G401.6 (cell line): ENCODE data around the gene ATP6V0D1.
"Not testable (repeated sequence)": the region's sequence is repeated elsewhere in the genome, so short reads cannot be mapped to it uniquely, and the experiment has no call there.

Experiments used
- FAIRE-seq: peaks from 2 replicates; lab custom pipeline; 2012; peaks lifted over from hg19 to GRCh38; lab: Jason Lieb, UNC

Gene ATP6V0D1

DNA sequence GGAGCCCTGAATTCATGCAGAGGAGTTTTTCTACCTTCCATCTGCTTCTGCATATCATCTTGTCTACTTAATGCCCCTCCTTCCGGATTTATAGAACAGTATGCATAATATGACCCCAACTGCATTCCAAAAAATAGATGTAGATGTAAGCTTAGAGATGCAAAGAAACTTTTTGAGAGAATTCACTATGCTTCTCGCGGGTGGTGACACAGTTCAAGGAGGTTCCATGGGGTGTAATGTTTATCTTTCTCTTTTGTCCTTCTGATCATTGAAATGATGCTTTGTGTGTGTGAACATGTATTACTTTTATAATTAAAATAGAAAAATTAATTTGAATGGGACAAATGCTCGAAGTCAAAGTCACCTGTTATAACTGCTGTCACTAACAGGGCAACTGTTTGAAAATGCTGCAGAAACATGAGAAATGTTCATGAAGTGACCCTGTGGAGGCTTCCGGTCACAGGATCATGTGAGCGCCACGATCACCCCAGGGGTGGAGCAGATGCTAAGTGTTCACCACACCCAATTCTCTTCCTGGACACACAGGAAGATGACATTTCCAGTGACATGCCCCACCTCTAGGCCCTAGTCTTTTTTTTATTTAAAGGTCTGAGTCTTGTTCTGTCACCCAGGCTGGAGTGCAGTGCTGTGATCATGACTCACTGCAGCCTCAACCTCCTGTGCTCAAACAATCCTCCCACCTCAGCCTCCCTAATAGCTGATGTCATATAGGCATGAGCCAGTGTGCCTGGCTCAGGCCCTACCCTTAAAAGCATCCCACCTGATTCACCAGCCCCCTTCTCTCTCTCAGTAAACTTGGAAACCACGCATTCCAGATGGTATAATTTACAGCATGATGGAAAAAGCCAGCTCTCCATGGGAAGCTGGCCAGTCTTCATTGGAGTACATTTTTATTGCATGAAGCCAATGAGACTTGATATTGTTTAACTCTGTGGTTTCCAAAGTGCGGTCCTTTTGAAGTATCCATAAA is 23.4 kb upstream of the ATP6V0D1 start:
- FAIRE-seq = no peak

- no peak for FAIRE-seq
These were observed 18.1 kb upstream of the ATP6V0D1 start for GRCh38 chr16:67499106-67499505.

DNA sequence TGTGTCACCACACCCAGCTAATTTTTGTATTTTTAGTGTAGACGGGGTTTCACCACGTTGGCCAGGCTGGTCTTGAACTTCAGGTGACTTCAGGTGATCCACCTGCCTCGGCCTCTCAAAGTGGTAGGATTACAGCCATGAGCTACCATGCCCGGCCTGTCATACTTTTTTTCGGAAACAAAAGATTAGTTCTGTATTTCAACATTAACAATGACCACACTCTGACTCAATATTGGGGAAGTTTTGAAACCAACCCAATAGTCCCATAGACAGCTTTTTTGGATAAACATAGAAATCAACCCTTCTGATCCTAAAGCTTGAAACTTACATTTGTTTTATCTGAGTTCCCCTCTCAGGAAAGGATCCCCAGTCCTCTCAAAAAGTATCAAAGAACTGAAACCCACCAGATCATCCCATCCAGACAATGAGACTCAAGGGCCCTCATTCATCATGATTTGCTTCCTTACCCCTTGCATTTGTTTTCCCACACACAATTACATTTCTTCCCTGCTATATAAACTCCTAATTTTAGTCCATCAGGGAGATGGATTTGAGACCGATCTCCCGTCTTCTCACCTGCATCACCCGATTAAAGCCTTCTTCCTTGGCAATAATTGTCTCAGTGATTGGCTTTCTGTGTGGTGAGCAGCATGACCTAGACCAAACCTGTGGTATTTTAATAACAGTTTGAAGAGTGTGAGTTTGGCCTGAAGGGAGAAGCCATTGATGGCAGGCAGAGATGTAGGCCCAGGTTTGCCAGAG is 9.6 kb upstream of the ATP6V0D1 start:
- FAIRE-seq = no peak

DNA sequence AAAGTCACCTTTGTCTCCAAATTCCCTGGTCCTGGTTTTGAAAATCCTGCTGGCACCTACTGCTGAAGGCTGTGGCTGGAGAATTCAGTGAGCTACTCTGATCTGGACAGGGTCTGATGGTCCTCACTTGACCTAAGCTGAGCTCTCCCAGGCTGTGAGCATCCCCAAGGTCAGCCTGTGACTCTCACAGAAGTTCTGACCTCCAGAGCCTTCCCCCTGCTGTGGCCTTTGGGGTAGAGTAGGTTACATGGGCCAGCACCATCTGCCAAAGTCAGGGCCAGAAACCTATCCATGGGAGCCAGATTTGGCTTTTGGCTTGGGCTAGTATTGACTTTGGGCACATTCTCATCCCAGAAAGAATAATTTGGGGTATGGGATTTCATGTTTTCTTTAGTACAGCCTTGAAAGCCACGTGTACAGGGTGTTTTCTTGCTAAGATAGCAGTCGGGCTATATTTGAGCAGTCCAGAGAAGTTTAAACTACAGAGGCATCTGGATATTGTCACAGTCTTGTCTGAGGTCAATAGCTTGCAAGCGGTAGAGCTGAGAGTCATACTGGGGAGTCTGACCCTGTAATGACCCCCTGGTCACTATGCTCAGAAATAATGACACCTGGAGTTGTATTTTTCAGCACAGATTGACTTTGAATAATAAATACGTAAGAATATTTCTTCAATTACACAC is 8.6 kb upstream of the ATP6V0D1 start:
- FAIRE-seq = no peak

- not testable (repeated sequence) for FAIRE-seq
These were observed 6.6 kb upstream of the ATP6V0D1 start for GRCh38 chr16:67487561-67487960.

DNA sequence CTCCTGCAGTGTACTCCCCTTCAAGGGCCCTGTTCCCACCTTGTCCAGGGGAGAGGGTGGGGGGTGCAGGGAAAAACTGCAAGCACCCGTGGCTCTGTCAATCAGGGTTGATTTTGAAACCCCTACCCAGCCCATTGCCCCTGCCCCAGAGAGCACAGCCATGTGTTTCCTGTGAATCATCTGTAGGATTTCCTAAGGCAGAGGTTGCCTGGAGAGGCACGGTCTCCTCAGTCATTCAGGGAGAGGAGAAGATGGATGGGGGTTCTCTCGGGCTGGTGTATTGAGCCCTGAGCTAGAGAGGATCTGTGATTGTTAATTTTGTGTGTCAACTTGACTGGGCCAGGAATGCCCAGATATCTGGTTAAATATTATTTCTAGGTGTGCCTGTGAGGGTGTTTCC is 5.8 kb upstream of the ATP6V0D1 start:
- no peak for FAIRE-seq

- FAIRE-seq = no peak
These were observed 3.0 kb upstream of the ATP6V0D1 start for GRCh38 chr16:67483731-67484525.

- no peak for FAIRE-seq
These were observed 2.2 kb upstream of the ATP6V0D1 start, which contains the start of gene AGRP for GRCh38 chr16:67483150-67483549. AGRP (minus strand) TSS chr16:67483547; CDS start chr16:67483398, 149 bp downstream.

DNA sequence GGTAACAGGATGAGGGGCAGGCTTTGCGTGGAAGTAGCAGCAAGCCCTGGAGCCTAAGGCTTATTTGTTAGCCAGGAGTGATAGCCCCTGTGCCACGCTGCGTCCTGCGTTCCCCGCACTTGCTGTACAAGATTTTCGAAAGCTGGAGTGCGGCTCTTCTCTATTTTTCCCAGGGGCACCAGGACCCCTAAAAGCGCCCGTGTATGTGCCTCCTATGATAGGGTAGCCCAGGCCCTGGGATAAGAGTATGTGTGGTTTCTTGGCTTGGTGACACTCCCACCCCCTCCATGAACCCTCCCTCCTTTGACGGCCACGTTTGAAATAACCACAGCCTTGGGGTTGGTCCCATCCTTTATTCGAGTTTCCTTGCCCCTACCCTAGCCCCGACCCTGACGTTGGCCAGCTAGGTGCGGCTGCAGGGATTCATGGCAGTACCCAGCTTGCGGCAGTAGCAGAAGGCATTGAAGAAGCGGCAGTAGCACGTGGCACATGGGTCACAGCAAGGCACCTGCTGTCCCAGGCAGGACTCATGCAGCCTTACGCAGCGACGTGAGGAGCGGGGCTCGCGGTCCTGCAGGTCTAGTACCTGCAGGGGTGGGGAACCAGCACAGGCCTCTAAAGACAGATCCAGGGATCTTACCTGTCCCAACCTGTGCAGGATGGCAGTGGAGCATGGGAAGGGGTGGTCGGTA is 1.4 kb upstream of the ATP6V0D1 start:
- no peak for FAIRE-seq

GRCh38 chr16:67481561-67482232 is 740 bp upstream of the ATP6V0D1 start:
- no peak for FAIRE-seq

GRCh38 chr16:67477960-67478554 is 2.9 kb downstream of the ATP6V0D1 start:
- FAIRE-seq = no peak

- no peak for FAIRE-seq
These were observed 6.2 kb downstream of the ATP6V0D1 start for GRCh38 chr16:67474551-67475455.

GRCh38 chr16:67471758-67472384 is 9.1 kb downstream of the ATP6V0D1 start:
- FAIRE-seq = no peak

GRCh38 chr16:67470359-67470758 is 10.6 kb downstream of the ATP6V0D1 start:
- no peak for FAIRE-seq

DNA sequence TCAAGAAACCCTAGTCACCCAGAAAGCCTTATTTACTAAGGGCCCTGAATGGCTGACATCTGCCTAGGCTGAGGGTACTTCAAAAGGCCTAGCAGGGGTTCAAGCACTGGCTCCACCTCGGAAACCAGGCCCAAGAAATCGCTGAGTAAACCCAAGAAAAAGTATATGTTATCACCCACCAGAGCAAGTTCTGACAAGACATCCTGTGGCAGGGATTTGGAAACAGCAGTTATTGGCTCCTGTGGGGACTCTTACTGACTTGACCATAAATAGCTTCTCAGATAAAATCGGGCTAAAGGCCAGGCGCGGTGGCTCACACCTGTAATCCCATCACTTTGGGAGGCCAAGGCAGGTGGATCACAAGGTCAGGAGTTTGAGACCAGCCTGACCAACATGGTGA is 12.2 kb downstream of the ATP6V0D1 start:
- no peak for FAIRE-seq

- FAIRE-seq = no peak
These were observed 14.4 kb downstream of the ATP6V0D1 start for GRCh38 chr16:67466581-67466980.

DNA sequence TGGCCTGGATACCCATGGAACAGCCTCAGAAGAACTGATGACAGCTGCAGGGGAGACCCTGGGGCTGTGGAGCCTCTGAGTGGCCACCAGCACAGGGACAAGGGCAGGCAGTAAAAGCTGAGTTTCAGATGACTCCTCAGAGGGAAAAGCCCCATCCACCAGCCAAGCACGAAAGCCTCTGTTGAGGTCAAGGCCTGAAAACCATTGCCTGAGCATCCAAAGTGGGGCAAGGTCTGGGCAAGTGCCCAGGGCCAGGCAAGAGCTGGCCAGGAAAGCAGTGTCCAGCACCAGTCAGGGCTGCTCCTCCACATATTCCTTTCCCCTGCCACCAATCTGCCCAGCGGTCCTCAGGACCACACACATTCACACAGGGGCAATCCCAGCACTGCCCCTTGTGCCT is 16.4 kb downstream of the ATP6V0D1 start:
- no peak for FAIRE-seq

DNA sequence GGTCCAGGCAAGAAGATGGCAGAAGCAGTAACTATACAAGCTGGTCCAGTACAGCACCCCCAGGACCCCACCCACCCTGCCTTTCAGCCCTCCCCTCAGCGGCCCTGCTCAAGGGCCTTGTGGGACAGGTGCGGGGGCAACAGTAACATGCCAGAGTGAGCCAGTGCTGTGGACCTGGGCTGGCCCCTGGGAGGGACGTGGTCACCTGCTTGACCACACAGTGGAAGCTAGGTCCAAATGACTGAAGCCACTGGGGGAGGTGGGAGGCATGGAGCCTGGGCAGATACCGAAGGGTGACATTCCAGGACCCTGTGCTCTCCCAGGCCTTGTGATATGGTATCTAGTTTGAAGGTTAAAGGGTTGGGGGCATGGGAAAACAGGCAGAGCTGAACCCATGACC is 17.3 kb downstream of the ATP6V0D1 start:
- FAIRE-seq = no peak

DNA sequence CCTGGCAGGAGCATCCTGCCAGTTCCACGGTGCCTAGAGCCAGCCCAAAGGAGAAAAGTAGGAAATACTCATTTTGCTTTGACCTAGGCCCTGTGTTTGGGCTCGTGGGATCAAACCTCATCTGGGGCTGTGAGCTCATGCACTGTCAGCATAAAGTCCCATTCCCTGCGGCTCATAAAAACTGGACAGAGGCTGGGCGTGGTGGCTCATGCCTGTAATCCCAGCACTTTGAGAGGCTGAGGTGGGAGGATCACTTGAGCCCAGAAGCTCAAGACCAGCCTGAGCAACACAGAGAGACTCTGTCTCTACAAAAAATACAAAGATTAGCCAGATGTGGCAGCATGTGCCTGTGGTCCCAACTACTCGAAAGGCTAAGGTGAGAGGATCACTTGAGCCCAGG is 17.9 kb downstream of the ATP6V0D1 start:
- no peak for FAIRE-seq
